Kidney (tissue), 14 donors: Measurements from ENCODE around the gene MREG. TPM values are rescaled to one million over a fixed set of nuclear protein-coding genes. Genes with fewer than 3 reads are reported as not detected.

Source experiments
- DNase-seq, 5 donors: peaks; one replicate each; pipeline ENCODE4 v3.0.0-alpha.2; 2013 to 2020
- FAIRE-seq: peaks from 2 replicates; lab custom pipeline; 2012; peaks lifted over from hg19 to GRCh38; lab: Jason Lieb, UNC
- H3K27ac ChIP-seq, 2 donors: one replicate each; pipeline ENCODE4 v1.7.0; 2013; ENCODE audit warnings: low read depth in 2 of 2, low read length in 2 of 2, inconsistent platforms in 1 of 2
- H3K27me3 ChIP-seq: one replicate; pipeline ENCODE4 v1.7.1; 2013; ENCODE audit warnings: low read length, inconsistent platforms; ENCODE audit not compliant: control insufficient read depth, insufficient read depth
- H3K36me3 ChIP-seq, 3 donors: one replicate each; pipeline versions ENCODE4 v1.7.0 to v1.7.1; 2013; ENCODE audit warnings: low read length in 3 of 3, control low read depth in 1 of 3, inconsistent platforms in 1 of 3; ENCODE audit not compliant: insufficient read depth in 3 of 3, control insufficient read depth in 2 of 3
- H3K4me1 ChIP-seq, 3 donors: one replicate each; pipeline versions ENCODE4 v1.7.0 to v1.7.1; 2013; ENCODE audit warnings: low read length in 3 of 3, inconsistent platforms in 1 of 3, low read depth in 1 of 3; ENCODE audit not compliant: control insufficient read depth in 2 of 3, insufficient read depth in 2 of 3
- H3K4me3 ChIP-seq, 3 donors: one replicate each; pipeline versions ENCODE4 v1.7.0 to v1.8.1; 2013; ENCODE audit warnings: low read length in 3 of 3, control low read depth in 1 of 3, inconsistent platforms in 1 of 3
- H3K9ac ChIP-seq, 3 donors: one replicate each; pipeline versions ENCODE4 v1.7.0 to v1.7.1; 2013; ENCODE audit warnings: low read length in 3 of 3, control low read depth in 1 of 3, inconsistent platforms in 1 of 3
- H3K9me3 ChIP-seq, 3 donors: one replicate each; pipeline versions ENCODE4 v1.7.0 to v1.7.1; 2013; ENCODE audit warnings: low read length in 3 of 3, control low read depth in 1 of 3, inconsistent platforms in 1 of 3; ENCODE audit not compliant: control insufficient read depth in 2 of 3, insufficient read depth in 1 of 3
- intact Hi-C: fragments of 100-400 bp; cut with DNase I; formaldehyde crosslinking; loops from one replicate; pipeline ENCODE4 v1.11.1; 2022
- polyA plus RNA-seq: library from polyadenylated mRNA; stranded (reverse); fragments of 350-450 nt; fragmentation: Illumina TruSeq; extraction: RNeasy Lipid Tissue Mini Kit (QIAGEN cat#74804); gene quantifications from one replicate; pipeline ENCODE4 v1.2.3, GENCODE V29; 2014; ENCODE audit warnings: low read depth, low replicate concordance; ENCODE audit not compliant: insufficient read depth
- total RNA-seq: library from RNA; stranded (reverse); fragmentation: NEBNext Ultra II Directional; extraction: Animal tissue kit (Norgen Biotek cat#: 25700); gene quantifications from one replicate; pipeline ENCODE4 v1.2.1, GENCODE V29; 2021
- TF ChIP-seq, protein P1 (sequence below): IDR thresholded peaks from 3 replicates; pipeline ENCODE4 v1.5.1; 2012; ENCODE audit warnings: mild to moderate bottlenecking, moderate library complexity, borderline replicate concordance; ENCODE audit not compliant: insufficient read depth; ENCODE audit errors: extremely low read depth
- donor health status: control.
- donor health status: control.
- donor health status: control.
- donor health status: control.
- donor health status: control.
- donor health status: DM: yes; HTN: yes; CAD: no.
- donor health status: Normal renal cell carcinoma (clear cell type).

MREG gene
- total and polyA plus RNA-seq, 2 donors from 2014 or later: 3.6 to 16.7 TPM

DNA sequence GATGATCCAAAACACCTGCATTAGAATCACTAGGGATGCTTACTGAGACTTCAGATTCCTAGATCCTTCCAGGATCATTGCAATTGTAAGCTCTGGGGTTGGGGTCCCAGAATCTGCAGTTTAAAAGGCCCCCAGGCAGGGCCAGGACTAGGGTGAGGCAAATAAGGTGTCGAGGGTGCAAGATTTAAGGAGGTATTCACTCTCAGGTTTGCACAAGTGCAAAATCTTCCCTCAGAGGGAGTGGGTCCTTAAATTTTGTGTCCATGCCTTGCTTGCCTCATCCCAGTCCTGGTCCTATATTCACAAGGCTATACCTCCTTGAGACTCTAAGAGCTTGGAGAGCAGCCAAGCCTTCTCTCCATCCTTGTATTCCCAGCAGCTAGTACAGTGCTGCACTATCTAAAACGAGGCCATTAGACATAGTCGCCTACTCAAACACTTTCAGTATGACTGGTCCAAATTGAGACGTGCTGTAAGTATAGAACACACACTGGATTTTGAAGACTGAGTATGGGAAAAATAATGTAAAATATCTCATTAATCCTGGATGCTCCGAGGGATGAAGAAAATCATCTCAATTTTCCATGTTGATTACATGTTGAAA, 31.6 kb upstream of the MREG start:
- FAIRE-seq (no peak), DNase-seq (no peak)
- Histone ChIP-seq H3K4me1 (no peaks in the 10 kb centered on the region), H3K4me3 (no peak overlapping the region), H3K27me3 (no peaks in the 10 kb centered on the region), H3K9me3 (no peaks in the 10 kb centered on the region), H3K36me3 (peaks cover 2 to 47% (median 8%) of the 10 kb centered on the region in 3 donors), H3K27ac (no peak overlapping the region), H3K9ac (no peak overlapping the region)
- intact Hi-C loops: no loop called here
- TF ChIP-seq, protein P1, sequence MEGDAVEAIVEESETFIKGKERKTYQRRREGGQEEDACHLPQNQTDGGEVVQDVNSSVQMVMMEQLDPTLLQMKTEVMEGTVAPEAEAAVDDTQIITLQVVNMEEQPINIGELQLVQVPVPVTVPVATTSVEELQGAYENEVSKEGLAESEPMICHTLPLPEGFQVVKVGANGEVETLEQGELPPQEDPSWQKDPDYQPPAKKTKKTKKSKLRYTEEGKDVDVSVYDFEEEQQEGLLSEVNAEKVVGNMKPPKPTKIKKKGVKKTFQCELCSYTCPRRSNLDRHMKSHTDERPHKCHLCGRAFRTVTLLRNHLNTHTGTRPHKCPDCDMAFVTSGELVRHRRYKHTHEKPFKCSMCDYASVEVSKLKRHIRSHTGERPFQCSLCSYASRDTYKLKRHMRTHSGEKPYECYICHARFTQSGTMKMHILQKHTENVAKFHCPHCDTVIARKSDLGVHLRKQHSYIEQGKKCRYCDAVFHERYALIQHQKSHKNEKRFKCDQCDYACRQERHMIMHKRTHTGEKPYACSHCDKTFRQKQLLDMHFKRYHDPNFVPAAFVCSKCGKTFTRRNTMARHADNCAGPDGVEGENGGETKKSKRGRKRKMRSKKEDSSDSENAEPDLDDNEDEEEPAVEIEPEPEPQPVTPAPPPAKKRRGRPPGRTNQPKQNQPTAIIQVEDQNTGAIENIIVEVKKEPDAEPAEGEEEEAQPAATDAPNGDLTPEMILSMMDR: no peak

DNA sequence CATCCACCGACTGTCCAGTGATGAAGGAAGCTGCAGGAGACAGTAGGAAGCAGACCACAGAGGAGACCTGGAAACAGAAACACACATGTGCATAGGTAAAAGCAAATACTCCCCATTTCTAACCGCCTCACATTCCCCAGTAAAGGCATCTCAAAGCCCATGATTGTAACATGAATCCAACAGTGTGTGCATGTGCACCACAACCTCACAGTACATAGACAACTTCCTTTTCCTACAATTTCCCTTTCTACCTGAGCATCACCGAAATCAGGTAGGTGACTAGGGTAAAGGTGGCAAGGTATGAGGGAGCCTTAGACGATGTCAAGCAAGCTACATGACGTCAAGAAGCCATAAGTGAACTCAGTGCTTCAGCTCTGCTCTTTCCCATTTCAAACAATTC, 30.6 kb upstream of the MREG start:
- FAIRE-seq: no peak

DNA sequence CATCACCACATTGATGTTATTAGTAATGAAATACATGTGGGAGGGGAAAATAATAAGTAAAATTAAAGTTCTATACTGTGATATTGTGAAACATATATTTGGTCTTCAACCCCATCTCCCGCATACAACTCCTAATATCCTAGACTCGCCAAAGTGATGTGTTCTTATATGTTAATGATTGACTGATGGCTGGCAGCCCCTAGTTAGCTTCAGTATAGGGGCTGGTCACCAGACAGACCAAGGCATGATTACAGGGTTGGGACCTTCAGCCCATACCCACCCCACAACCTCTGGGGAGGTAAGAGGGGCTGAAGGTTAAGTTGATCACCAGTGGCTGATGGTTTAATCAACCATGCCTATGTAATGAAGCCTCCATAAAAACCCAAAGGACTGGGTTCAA, 28.1 kb upstream of the MREG start:
- H3K9me3 ChIP-seq: no peaks in the 10 kb centered on the region
- peaks cover 2 to 56% (median 15%) of the 10 kb centered on the region in 3 donors for H3K36me3 ChIP-seq
- H3K4me1 ChIP-seq: no peaks in the 10 kb centered on the region
- intact Hi-C loops: no loop called here
- no peak overlapping the region for H3K27ac ChIP-seq
- H3K9ac ChIP-seq: no peak overlapping the region
- FAIRE-seq (no peak), DNase-seq (no peak)
- no peaks in the 10 kb centered on the region for H3K27me3 ChIP-seq
- H3K4me3 ChIP-seq: no peak overlapping the region
- TF ChIP-seq, protein P1: no peak

More for the DNA sequence above, 30.6 kb upstream of the MREG start:
- Histone ChIP-seq H3K4me1 (no peaks in the 10 kb centered on the region), H3K9me3 (no peaks in the 10 kb centered on the region), H3K27ac (no peak overlapping the region), H3K4me3 (no peak overlapping the region), H3K27me3 (no peaks in the 10 kb centered on the region), H3K9ac (no peak overlapping the region), H3K36me3 (peaks cover 2 to 53% (median 11%) of the 10 kb centered on the region in 3 donors)
- no peak for DNase-seq
- intact Hi-C loops: no loop called here
- TF ChIP-seq, protein P1: no peak
